SK-N-SH (cell line): ENCODE data around the gene CD302. TPM values are rescaled to one million over a fixed set of nuclear protein-coding genes. Genes with fewer than 3 reads are reported as not detected.

ENCODE experiments used
- CTCF ChIA-PET: fragments of 300-600, 350-600 bp; formaldehyde crosslinking; extraction: SDS; loops from one replicate; lab custom pipeline; 2021; lab: Yijun Ruan, JAX
- POLR2A ChIA-PET: fragments of 350-600 bp; sonication (Branson Sonifier 250); formaldehyde crosslinking; extraction: SDS; loops from one replicate; lab custom pipeline; 2020; ENCODE audit warnings: antibody characterized with exemption, inconsistent platforms; lab: Yijun Ruan, JAX
- DNase-seq: peaks from one replicate; pipeline ENCODE4 v3.0.0; 2012
- H2AFZ ChIP-seq: fragments of 200-600 bp; sonication (generic); 2 replicates; pipeline ENCODE4 v1.8.1; 2016; ENCODE audit warnings: antibody characterized with exemption, mild to moderate bottlenecking, low read depth
- H3F3A ChIP-seq: fragments of 200-600 bp; sonication (generic); replicated peaks from 2 replicates; pipeline ENCODE3; 2016; ENCODE audit warnings: antibody characterized with exemption, mild to moderate bottlenecking; ENCODE audit not compliant: insufficient read depth
- H3K27ac ChIP-seq, 2 experiments: fragments of 200-500 bp in 1 of 2; fragments of 200-600 bp in 1 of 2; sonication (Bioruptor generic) in 1 of 2; sonication (generic), shearing (Covaris generic) in 1 of 2; 2 replicates each; pipeline versions ENCODE4 v1.5.1 to v1.6.1; 2014 to 2016; ENCODE audit warnings: low read depth in 2 of 2, inconsistent platforms in 1 of 2, low read length in 1 of 2, mild to moderate bottlenecking in 1 of 2, mixed read lengths in 1 of 2
- H3K27me3 ChIP-seq: fragments of 200-600 bp; sonication (generic), shearing (Covaris generic); 2 replicates; pipeline ENCODE4 v1.6.1; 2016; ENCODE audit warnings: mixed run types; ENCODE audit not compliant: insufficient read depth
- H3K36me3 ChIP-seq, 2 experiments: fragments of 200-500 bp in 1 of 2; fragments of 200-600 bp in 1 of 2; sonication (Bioruptor generic) in 1 of 2; sonication (generic) in 1 of 2; replicated peaks in 1 of 2; 2 replicates each; pipeline versions ENCODE3 to v1.5.1; 2014 to 2016; ENCODE audit warnings: low read length in 1 of 2, mild to moderate bottlenecking in 1 of 2; ENCODE audit not compliant: insufficient read depth in 2 of 2, control insufficient read depth in 1 of 2
- H3K4me1 ChIP-seq, 2 experiments: fragments of 200-500 bp in 1 of 2; fragments of 200-600 bp in 1 of 2; sonication (Bioruptor generic) in 1 of 2; sonication (generic), shearing (Covaris generic) in 1 of 2; 2 replicates each; pipeline versions ENCODE4 v1.5.1 to v1.6.1; 2014 to 2016; ENCODE audit warnings: low read depth in 1 of 2, low read length in 1 of 2, mixed run types in 1 of 2; ENCODE audit not compliant: insufficient read depth in 2 of 2, control insufficient read depth in 1 of 2
- H3K4me2 ChIP-seq: fragments of 200-600 bp; sonication (generic), shearing (Covaris generic); 2 replicates; pipeline ENCODE4 v1.6.1; 2017; ENCODE audit warnings: mixed run types
- H3K4me3 ChIP-seq, 2 experiments: fragments of 200-500 bp in 1 of 2; fragments of 200-600 bp in 1 of 2; sonication (Bioruptor generic) in 1 of 2; sonication (generic), shearing (Covaris generic) in 1 of 2; 2 replicates each; pipeline versions ENCODE4 v1.5.1 to v1.8.1; 2014 to 2016; ENCODE audit warnings: low read depth in 2 of 2, inconsistent platforms in 1 of 2, low read length in 1 of 2, mild to moderate bottlenecking in 1 of 2, mixed read lengths in 1 of 2, moderate library complexity in 1 of 2
- H3K79me2 ChIP-seq: fragments of 200-600 bp; sonication (generic); 2 replicates; pipeline ENCODE4 v1.8.1; 2017; ENCODE audit warnings: mild to moderate bottlenecking; ENCODE audit not compliant: insufficient read depth
- H3K9ac ChIP-seq: fragments of 200-600 bp; sonication (generic); 2 replicates; pipeline ENCODE4 v1.6.1; 2017; ENCODE audit warnings: mixed run types
- H3K9me2 ChIP-seq: fragments of 200-600 bp; sonication (generic); 2 replicates; pipeline ENCODE4 v1.6.1; 2017; ENCODE audit warnings: mixed run types
- H3K9me3 ChIP-seq: fragments of 200-600 bp; sonication (generic); 2 replicates; pipeline ENCODE4 v1.6.1; 2017; ENCODE audit warnings: mixed run types, mild to moderate bottlenecking, moderate library complexity
- H4K20me1 ChIP-seq: fragments of 200-600 bp; sonication (generic); 2 replicates; pipeline ENCODE4 v1.6.1; 2017; ENCODE audit warnings: mild to moderate bottlenecking, mixed run types; ENCODE audit not compliant: insufficient read depth
- ELF1 ChIP-seq: IDR thresholded peaks from 2 replicates; pipeline ENCODE4 v1.4.0; 2012
- EZH2phosphoT487 ChIP-seq: fragments of 200-600 bp; sonication (generic); IDR thresholded peaks from 2 replicates; pipeline ENCODE4 v1.6.1; 2017; ENCODE audit warnings: low read depth, mixed run types, mild to moderate bottlenecking, antibody characterized with exemption, moderate library complexity, borderline replicate concordance
- FOXM1 ChIP-seq: IDR thresholded peaks from 2 replicates; pipeline ENCODE4 v1.4.0; 2012; ENCODE audit warnings: low read depth, mild to moderate bottlenecking
- GABPA ChIP-seq: IDR thresholded peaks from 2 replicates; pipeline ENCODE4 v1.4.0; 2012; ENCODE audit warnings: low read depth, mild to moderate bottlenecking
- GATA2 ChIP-seq: sonication (generic); formaldehyde crosslinking; IDR thresholded peaks from 2 replicates; pipeline ENCODE4 v1.5.0; 2020; ENCODE audit warnings: mild to moderate bottlenecking, missing genetic modification reagents
- JUND ChIP-seq: IDR thresholded peaks from 2 replicates; pipeline ENCODE4 v1.4.0; 2012
- NFIC ChIP-seq: IDR thresholded peaks from 2 replicates; pipeline ENCODE4 v1.4.0; 2012; ENCODE audit warnings: borderline replicate concordance
- RCOR1 ChIP-seq: fragments of 150-350 bp; IDR thresholded peaks from 2 replicates; pipeline ENCODE4 v1.6.1; 2017; ENCODE audit warnings: antibody characterized with exemption, low read length
- RFX5 ChIP-seq: IDR thresholded peaks from 2 replicates; pipeline ENCODE4 v1.6.1; 2012; ENCODE audit warnings: mild to moderate bottlenecking, improper control_type of control experiment, low read length
- SIN3A ChIP-seq: IDR thresholded peaks from 2 replicates; pipeline ENCODE4 v1.6.1; 2012; ENCODE audit warnings: low read depth, mild to moderate bottlenecking, low read length, moderate library complexity, borderline replicate concordance
- SMC3 ChIP-seq: IDR thresholded peaks from 2 replicates; pipeline ENCODE4 v1.6.1; 2012; ENCODE audit warnings: low read depth, low read length, improper control_type of control experiment
- TCF12 ChIP-seq: IDR thresholded peaks from 2 replicates; pipeline ENCODE4 v1.4.0; 2012
- WGBS: methylation state at CpG from one replicate; pipeline ENCODE4 v1.1.6; 2017; ENCODE audit warnings: low lambda C conversion rate; 5-methylcytosine and 5-hydroxymethylcytosine counted together
- polyA plus RNA-seq, 3 experiments: library from polyadenylated mRNA; depleted of rRNA; stranded (reverse); fragments of >200 nt; gene quantifications; 2 replicates each; pipeline ENCODE4 v1.2.3, GENCODE V29; 2012
- TF ChIP-seq, protein P1 (sequence below): fragments of 150-350 bp; IDR thresholded peaks from 2 replicates; pipeline ENCODE4 v1.6.1; 2016; ENCODE audit warnings: mild to moderate bottlenecking, low read depth, low read length
- TF ChIP-seq, protein P2 (sequence below): fragments of 150-350 bp; IDR thresholded peaks from 2 replicates; pipeline ENCODE4 v1.6.1; 2017; ENCODE audit warnings: antibody characterized with exemption, low read length, low read depth, borderline replicate concordance

The CD302 gene
- polyA plus RNA-seq, 1 of the 3 experiments (the other 2 are of a cell fraction) = 4.4 TPM

DNA sequence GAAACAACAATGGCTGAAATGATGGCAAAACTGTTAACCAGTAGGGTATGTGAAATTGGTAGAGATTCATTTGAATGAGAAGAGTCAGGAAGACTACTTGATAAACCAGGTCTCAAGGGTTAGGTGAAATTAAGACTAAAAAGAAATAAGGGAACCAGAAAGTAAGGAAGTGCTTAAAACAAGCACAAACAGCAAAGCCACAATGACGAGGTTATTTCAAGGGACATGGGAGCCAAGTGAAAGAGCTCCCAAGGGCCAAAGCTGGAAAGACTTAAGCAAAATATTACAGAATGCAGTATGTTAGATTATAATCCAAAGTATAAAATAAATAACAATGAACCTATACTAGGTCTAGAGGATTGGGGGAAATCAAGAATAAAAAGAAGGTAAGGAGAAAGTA, 19.3 kb upstream of the CD302 start:
- POLR2A ChIA-PET = no interaction called here
- WGBS = 82% methylated on average over 1 of the region's 1 CpG

DNA sequence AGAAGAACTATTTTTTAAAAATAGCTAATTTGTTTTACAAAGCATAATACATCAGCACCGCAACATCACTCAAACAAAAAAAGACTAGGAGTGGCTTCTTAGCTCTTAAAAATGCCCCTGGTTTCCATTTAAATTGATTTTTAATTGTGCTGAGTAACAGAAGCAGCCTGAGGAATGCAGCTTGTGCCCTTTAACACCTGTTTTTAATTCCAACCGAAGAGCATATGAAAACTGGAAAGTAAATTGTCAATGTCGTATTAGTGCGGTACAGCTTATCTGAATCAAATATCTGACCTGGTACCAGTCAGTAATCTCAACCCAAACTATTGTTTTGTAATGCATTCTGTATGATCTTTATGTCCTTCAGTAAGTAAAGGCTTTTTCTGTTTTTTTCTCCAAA, 13.2 kb upstream of the CD302 start:
- no peaks in the 10 kb centered on the region for H3K79me2 ChIP-seq
- no peaks in the 10 kb centered on the region for H3K9me3 ChIP-seq
- no peaks in the 10 kb centered on the region for H4K20me1 ChIP-seq
- peak overlapping the region in 1 of 2 experiments; percentile 22; a peak in 1 of 4 replicates for H3K27ac ChIP-seq
- TF ChIP-seq RCOR1 (peak; percentile 67), JUND (no peak), NFIC (no peak), EZH2phosphoT487 (no peak), RFX5 (no peak), TCF12 (peak; percentile 44; the same call in 1 of the 2 replicates), GATA2 (CRISPR knock-in tag) (peak; percentile 33; the same call in 1 of the 2 replicates), GABPA (no peak)
- no peaks in the 10 kb centered on the region for H3K36me3 ChIP-seq
- no peak overlapping the region for H3K4me2 ChIP-seq
- no peaks in the 10 kb centered on the region for H3F3A ChIP-seq
- no peaks in the 10 kb centered on the region for H3K27me3 ChIP-seq
- H3K9ac ChIP-seq = no peak overlapping the region
- peaks cover 0 to 5% of the 10 kb centered on the region in 2 experiments; a peak in 2 of 4 replicates for H3K4me1 ChIP-seq
- DNase-seq = no peak
- ChIA-PET CTCF (no interaction called here), POLR2A (interaction anchor here (0.6 kb wide), 1 partner anchor 731 kb away, joined by 3 read pairs; no protein-coding TSS in a partner anchor)
- no peak overlapping the region; the same call in 1 of the 2 replicates for H2AFZ ChIP-seq
- WGBS = 48% methylated on average over 4 of the region's 4 CpGs
- no peak overlapping the region for H3K4me3 ChIP-seq
- no peaks in the 10 kb centered on the region for H3K9me2 ChIP-seq

More for the DNA sequence above, 19.3 kb upstream of the CD302 start:
- DNase-seq = no peak
- Histone ChIP-seq H3K9ac (no peak overlapping the region), H3F3A (no peaks in the 10 kb centered on the region), H3K27me3 (no peaks in the 10 kb centered on the region), H2AFZ (0 out of 2 replicates have a peak overlapping the region, but pooled peaks have one; percentile 17), H3K36me3 (no peaks in the 10 kb centered on the region), H3K4me2 (no peak overlapping the region), H3K9me3 (no peaks in the 10 kb centered on the region), H3K27ac (no peak overlapping the region), H3K79me2 (no peaks in the 10 kb centered on the region), H3K4me3 (no peak overlapping the region), H4K20me1 (no peaks in the 10 kb centered on the region), H3K4me1 (no peaks in the 10 kb centered on the region), H3K9me2 (no peaks in the 10 kb centered on the region)
- CTCF ChIA-PET = interaction anchor here (2.8 kb wide), 1 partner anchor 10 kb away, joined by 9 read pairs; no protein-coding TSS in a partner anchor
- TF ChIP-seq, protein P1, sequence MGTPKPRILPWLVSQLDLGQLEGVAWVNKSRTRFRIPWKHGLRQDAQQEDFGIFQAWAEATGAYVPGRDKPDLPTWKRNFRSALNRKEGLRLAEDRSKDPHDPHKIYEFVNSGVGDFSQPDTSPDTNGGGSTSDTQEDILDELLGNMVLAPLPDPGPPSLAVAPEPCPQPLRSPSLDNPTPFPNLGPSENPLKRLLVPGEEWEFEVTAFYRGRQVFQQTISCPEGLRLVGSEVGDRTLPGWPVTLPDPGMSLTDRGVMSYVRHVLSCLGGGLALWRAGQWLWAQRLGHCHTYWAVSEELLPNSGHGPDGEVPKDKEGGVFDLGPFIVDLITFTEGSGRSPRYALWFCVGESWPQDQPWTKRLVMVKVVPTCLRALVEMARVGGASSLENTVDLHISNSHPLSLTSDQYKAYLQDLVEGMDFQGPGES = no peak
- TF ChIP-seq ELF1 (no peak), SMC3 (no peak), SIN3A (no peak), FOXM1 (no peak)
- TF ChIP-seq, protein P2, sequence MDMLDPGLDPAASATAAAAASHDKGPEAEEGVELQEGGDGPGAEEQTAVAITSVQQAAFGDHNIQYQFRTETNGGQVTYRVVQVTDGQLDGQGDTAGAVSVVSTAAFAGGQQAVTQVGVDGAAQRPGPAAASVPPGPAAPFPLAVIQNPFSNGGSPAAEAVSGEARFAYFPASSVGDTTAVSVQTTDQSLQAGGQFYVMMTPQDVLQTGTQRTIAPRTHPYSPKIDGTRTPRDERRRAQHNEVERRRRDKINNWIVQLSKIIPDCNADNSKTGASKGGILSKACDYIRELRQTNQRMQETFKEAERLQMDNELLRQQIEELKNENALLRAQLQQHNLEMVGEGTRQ = no peak
